HepG2 (cell line): ENCODE data around the gene ABCG4. TPM values are rescaled to one million over a fixed set of nuclear protein-coding genes. Genes with fewer than 3 reads are reported as not detected.

Experiments
- CENPT ChIP-seq: sonication (generic); formaldehyde crosslinking; IDR thresholded peaks from 2 replicates; pipeline ENCODE4 v1.8.0; 2022; ENCODE audit warnings: low read depth, mild to moderate bottlenecking, moderate library complexity, missing genetic modification reagents
- CREM ChIP-seq, 2 experiments: sonication (generic) in 1 of 2; formaldehyde crosslinking in 1 of 2; IDR thresholded peaks; 2 replicates each; pipeline versions ENCODE4 v1.4.0 to v1.6.1; 2016 to 2020; ENCODE audit warnings: antibody characterized with exemption in 1 of 2, mild to moderate bottlenecking in 1 of 2, missing genetic modification reagents in 1 of 2
- EP300 ChIP-seq, 3 experiments: sonication (generic) in 1 of 3; formaldehyde crosslinking in 1 of 3; IDR thresholded peaks; 2 replicates each; pipeline versions ENCODE4 v1.5.1 to v1.6.1; 2011 to 2020; ENCODE audit warnings: low read depth in 2 of 3, low read length in 2 of 3, borderline replicate concordance in 1 of 3, improper control_type of control experiment in 1 of 3, mild to moderate bottlenecking in 1 of 3, missing genetic modification reagents in 1 of 3, moderate library complexity in 1 of 3
- GABPA ChIP-seq, 2 experiments: IDR thresholded peaks; 2 replicates each; pipeline ENCODE4 v1.6.1; 2011 to 2016; ENCODE audit warnings: low read depth in 2 of 2, low read length in 1 of 2, missing biosample characterization in 1 of 2, missing genetic modification characterization in 1 of 2
- HNF1A ChIP-seq, 2 experiments: sonication (generic) in 1 of 2; formaldehyde crosslinking in 1 of 2; IDR thresholded peaks; 2 replicates each; pipeline versions ENCODE4 v1.4.0 to v1.6.1; 2016 to 2020; ENCODE audit warnings: borderline replicate concordance in 1 of 2, low read depth in 1 of 2, mild to moderate bottlenecking in 1 of 2, missing genetic modification reagents in 1 of 2
- MAF1 ChIP-seq: sonication (generic); formaldehyde crosslinking; IDR thresholded peaks from 2 replicates; pipeline ENCODE4 v1.5.0; 2020; ENCODE audit warnings: missing genetic modification reagents, borderline replicate concordance
- NONO ChIP-seq, 2 experiments: fragments of 450-650 bp in 1 of 2; sonication (generic) in 1 of 2; formaldehyde crosslinking in 1 of 2; IDR thresholded peaks in 1 of 2; conservative IDR thresholded peaks in 1 of 2; 2 replicates each; pipeline versions ENCODE4 v1.6.1 to v1.8.0; 2017 to 2022; ENCODE audit warnings: mild to moderate bottlenecking in 1 of 2, missing genetic modification reagents in 1 of 2, moderate library complexity in 1 of 2
- SATB2 ChIP-seq: sonication (generic); formaldehyde crosslinking; IDR thresholded peaks from 2 replicates; pipeline ENCODE4 v1.5.0; 2020; ENCODE audit warnings: missing genetic modification reagents
- SIX1 ChIP-seq: sonication (generic); formaldehyde crosslinking; IDR thresholded peaks from 2 replicates; pipeline ENCODE4 v1.4.0; 2020; ENCODE audit warnings: missing genetic modification reagents, borderline replicate concordance
- TCF7 ChIP-seq: sonication (generic); IDR thresholded peaks from 2 replicates; pipeline ENCODE4 v1.6.1; 2016; ENCODE audit warnings: antibody characterized with exemption, low read depth
- THAP11 ChIP-seq: IDR thresholded peaks from 2 replicates; pipeline ENCODE4 v1.6.1; 2016; ENCODE audit warnings: missing biosample characterization, missing genetic modification reagents
- ZBTB33 ChIP-seq: sonication (generic); formaldehyde crosslinking; IDR thresholded peaks from 2 replicates; pipeline ENCODE4 v1.4.0; 2020; ENCODE audit warnings: missing genetic modification reagents
- ZKSCAN8 ChIP-seq: IDR thresholded peaks from 2 replicates; pipeline ENCODE4 v1.6.1; 2016; ENCODE audit warnings: borderline replicate concordance, missing genetic modification reagents, missing compliant biosample characterization
- ZNF607 ChIP-seq: sonication (generic); formaldehyde crosslinking; IDR thresholded peaks from 2 replicates; pipeline ENCODE4 v1.5.1; 2020; ENCODE audit warnings: missing genetic modification reagents, mild to moderate bottlenecking, borderline replicate concordance
- ZNF816 ChIP-seq: sonication (generic); formaldehyde crosslinking; IDR thresholded peaks from 2 replicates; pipeline ENCODE4 v1.8.0; 2022; ENCODE audit warnings: missing genetic modification reagents, mild to moderate bottlenecking, borderline replicate concordance
- ZNF879 ChIP-seq: sonication (generic); formaldehyde crosslinking; IDR thresholded peaks from 2 replicates; pipeline ENCODE4 v1.8.1; 2023; ENCODE audit warnings: missing genetic modification reagents
- polyA plus RNA-seq, 8 experiments: library from polyadenylated mRNA; depleted of rRNA in 3 of 8; stranded (reverse) in 7 of 8; unstranded in 1 of 8; fragments of >200 nt; fragmentation: Illumina TruSeq in 4 of 8; extraction: Trizol in 4 of 8; gene quantifications; 2 replicates each; pipeline versions ENCODE4 v1.2.1 to v1.2.3, GENCODE V29; 2011 to 2016; ENCODE audit warnings: low read depth in 4 of 8, missing spikeins in 1 of 8, mixed read lengths in 1 of 8; ENCODE audit not compliant: insufficient read depth in 1 of 8
- total RNA-seq, 5 experiments: library from RNA; depleted of rRNA; stranded (reverse); fragments of >200 nt; fragmentation: Illumina TruSeq; extraction: Trizol; gene quantifications; 2 replicates each; pipeline ENCODE4 v1.2.3, GENCODE V29; 2016; ENCODE audit warnings: low read depth in 1 of 5

The ABCG4 gene
- total and polyA plus RNA-seq, 2 of the 13 experiments (the other 11 are each of a cell fraction or from before 2014, with no cell fraction given) = not detected

- TF ChIP-seq HNF1A (IDR thresholded peaks at IDR 0.05; ENCODE audit: low read depth) (no peak), HNF1A (CRISPR knock-in tag; IDR thresholded peaks at IDR 0.05; ENCODE audit: borderline replicate concordance) (0 out of 2 replicates have a peak, but pooled peaks have one; percentile 19), ZKSCAN8 (no peak), THAP11 (CRISPR knock-in tag) (peak; percentile 44; the same call in 1 of the 2 replicates), NONO (IDR thresholded peaks at IDR 0.05) (no peak), NONO (CRISPR knock-in tag; conservative IDR thresholded peaks at IDR 0.05) (peak; percentile 45; the same call in 1 of the 2 replicates), TCF7 (peak; percentile 49; the same call in 1 of the 2 replicates), CREM (IDR thresholded peaks at IDR 0.05) (0 out of 2 replicates have a peak, but pooled peaks have one; percentile 16), CREM (CRISPR knock-in tag; IDR thresholded peaks at IDR 0.05) (no peak), ZNF879 (CRISPR knock-in tag) (no peak), MAF1 (0 out of 2 replicates have a peak, but pooled peaks have one; percentile 27), SATB2 (no peak), ZNF607 (CRISPR knock-in tag) (no peak), EP300 (IDR thresholded peaks at IDR 0.05; ENCODE audit: low read depth in 2 of 2, low read length in 2 of 2) (no peak; a peak in 1 of 4 replicates), EP300 (CRISPR knock-in tag; IDR thresholded peaks at IDR 0.05; ENCODE audit: borderline replicate concordance) (no peak), CENPT (CRISPR knock-in tag) (0 out of 2 replicates have a peak, but pooled peaks have one; percentile 34), SIX1 (CRISPR knock-in tag) (no peak), ZBTB33 (CRISPR knock-in tag) (no peak), ZNF816 (no peak), GABPA (IDR thresholded peaks at IDR 0.05; ENCODE audit: low read depth, low read length) (peak; percentile 32; the same call in 1 of the 2 replicates), GABPA (CRISPR knock-in tag; IDR thresholded peaks at IDR 0.05; ENCODE audit: low read depth) (peak; percentile 52; the same call in 1 of the 2 replicates)
Measured at GRCh38 chr11:119106564-119107537, 42.0 kb upstream of the ABCG4 start, which contains the start of gene C2CD2L (continued).
